NCI-H1417 (cell line): ENCODE measurements around the gene NMT1.
"Not testable (repeated sequence)": the region's sequence is repeated elsewhere in the genome, so short reads cannot be mapped to it uniquely, and the experiment has no call there.

Experiments used
- DNase-seq, 3 experiments: peaks; one replicate each; lab custom pipeline; 2025; lab: John Stamatoyannopoulos, UW

NMT1 gene

DNA sequence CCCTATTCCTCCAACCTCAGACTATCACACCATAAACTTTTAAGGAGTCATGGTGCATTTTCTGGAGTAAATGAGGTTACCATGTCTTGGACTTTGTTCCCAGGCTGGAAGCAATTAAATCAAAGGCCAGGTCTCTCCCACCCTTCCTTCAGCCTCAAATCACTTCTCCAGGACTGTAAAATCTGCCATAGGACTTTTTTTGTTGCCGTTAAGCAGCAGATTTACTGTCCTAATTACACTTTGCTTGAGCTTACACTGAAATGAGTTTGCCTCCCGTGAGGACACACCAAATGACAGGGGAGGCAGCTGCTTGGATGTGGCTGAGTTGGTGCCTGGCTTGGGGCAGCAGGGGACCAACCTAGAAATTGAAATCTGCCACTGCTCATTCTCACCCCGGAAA is 24.4 kb upstream of the NMT1 start:
- no peak for DNase-seq

DNA sequence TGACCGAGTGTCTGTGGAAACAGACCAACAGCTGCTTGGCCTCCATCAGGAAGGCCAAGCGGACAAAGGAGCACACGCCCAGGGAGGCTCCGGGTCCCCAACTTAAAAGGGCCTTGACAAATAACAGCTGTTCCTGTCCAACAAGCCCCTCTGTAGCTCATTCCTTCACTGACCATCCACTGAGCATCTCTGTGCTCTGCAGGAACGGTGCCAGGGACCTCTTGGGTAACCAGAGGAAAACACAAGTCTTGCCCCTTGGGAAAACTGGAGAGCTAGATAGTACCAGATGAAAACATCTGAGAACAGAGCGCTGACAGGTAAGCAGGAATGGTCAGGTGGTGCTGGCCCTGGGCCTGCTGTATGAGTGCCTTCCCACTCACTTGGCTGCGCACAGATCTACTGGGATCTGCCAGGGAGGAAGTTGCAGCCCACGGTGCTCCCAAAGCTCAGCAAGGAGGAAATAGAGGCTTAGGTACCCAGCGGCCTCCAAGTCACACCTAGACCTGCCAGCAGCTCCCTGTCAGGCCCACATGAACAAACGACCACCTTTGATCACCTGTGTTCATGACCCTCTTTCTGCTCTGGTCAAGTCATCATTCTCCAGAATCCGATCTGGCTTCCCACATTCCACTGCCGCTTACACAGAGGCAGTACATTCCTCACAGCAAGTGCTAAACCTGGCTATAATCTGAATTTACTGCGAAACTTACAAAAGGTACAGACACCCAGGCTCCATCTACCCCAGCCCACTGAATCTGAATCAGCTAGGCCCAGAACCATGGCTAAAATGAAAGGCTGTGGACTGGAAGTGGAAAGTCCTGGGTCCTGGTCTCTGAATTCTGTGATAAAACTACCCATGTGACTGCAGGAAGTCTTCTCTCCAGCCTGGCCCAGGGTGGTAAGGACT is 22.1 kb upstream of the NMT1 start:
- no peak for DNase-seq

DNA sequence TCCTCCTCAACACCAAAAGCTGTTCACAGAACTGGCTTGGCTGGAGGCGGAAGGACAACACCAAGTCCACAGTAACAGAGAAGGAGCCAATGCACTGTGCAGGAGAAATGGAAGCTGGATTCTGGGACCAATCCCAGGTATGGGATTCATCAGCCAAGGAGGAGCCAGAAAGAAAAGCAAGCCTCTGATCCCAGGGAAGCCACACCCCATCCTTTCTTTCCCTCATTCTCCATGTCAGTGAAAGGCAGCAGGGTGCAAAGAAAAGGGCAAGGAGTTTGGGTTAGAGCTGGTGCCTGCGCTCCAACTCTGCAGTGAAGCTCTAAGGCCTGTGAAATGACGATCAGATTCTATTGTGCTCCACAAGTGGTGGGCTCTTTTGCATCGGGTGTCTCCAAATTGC is 20.7 kb upstream of the NMT1 start:
- DNase-seq, result no peak

DNA sequence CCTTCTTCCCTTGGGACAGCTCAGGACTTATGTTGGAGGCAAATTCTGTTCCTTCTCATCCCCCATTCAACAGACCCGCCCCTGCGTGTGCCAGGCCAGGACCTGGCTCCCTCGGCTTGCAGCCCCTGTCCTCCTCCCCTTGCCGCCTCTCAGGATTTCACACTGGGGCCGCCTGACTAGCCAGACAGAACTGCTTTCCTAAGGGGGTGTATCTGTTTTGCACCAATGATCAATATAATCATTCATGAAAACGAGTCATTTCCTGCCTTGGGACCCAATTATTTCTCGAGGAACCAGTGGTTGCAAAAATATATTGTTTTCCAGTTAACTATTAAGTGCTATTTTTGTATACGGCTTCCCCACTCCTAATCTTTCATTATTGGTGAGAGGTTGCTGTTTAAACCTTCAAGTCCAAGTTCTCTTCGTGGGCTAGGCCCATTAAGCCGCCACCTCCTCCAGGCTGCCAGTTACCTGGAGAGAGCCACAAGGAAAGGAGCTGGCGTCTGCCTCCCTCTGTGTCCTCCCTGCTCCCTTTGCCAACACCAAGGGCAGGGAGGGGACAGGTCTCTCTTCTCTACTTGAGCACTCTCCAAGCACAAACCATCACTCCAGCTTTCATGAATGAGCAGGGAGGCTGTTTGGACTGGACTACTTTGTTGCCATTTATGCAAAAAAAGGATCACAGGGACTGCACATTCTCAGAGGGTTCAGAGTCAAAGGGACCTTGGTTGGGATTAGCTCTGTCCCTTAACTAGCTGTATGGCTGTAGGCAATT is 18.6 kb upstream of the NMT1 start:
- no peak for DNase-seq

DNA sequence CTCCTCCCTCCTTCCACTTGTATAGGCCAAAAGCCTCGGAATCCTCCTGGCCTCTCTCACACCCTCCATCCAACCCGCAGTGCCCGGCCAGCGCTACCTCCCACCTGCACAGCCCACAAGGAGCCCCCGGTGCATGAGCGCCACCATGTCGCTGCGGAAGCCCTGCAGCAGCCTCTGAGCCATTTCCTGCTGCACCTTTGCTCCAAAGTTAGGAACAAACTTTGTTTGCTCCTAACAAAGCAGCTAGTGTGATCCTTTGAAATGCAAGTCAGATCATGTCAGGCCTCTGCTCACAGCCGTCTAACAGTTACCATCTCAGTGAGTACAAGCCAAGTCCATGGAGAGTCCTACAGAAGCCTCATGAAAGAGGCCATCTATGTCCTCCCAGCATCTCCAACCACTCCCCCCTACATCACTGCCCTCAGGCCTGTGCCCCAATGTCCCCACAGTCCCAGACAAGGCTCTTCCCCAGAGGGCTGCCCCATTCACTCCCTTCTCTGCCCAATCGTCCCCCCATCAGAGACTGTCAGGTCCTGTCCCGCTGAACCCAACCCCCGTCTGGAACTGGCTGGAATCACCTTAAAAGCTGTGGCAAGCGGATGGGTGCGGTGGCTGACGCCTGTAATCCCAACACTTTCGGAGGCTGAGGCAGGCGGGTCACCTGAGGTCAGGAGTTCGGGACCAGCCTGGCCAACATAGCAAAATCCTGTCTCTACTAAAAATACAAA is 17.1 kb upstream of the NMT1 start:
- DNase-seq, result no peak

DNA sequence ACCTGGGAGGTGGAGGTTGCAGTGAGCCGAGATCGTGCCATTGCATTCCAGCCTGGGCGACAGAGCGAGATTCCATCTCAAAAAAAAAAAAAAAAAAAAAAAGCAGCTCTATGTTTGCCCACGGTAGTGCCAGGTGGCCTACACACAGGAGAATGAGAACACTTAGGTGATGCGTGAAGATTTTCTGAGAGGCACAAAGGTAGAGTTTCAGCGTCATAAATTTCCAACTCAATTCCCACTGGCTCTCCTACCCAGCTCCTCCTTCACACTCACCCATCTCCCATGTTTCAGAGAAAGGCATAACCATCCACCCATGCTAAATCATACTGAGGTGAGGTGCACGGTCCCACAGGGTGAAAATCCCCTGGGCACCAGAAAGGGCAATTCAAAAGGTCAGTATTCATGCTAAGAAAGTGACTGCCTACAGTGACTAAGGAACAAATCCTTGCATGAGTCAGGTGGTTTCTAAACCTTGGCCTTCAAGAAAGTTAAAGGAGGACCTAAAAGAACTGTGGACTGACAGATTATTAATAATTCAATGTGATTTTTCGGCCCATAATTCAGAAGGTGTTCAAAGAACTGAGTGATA is 14.5 kb upstream of the NMT1 start:
- DNase-seq, result peak in 1 of 3 experiments; percentile 73

DNA sequence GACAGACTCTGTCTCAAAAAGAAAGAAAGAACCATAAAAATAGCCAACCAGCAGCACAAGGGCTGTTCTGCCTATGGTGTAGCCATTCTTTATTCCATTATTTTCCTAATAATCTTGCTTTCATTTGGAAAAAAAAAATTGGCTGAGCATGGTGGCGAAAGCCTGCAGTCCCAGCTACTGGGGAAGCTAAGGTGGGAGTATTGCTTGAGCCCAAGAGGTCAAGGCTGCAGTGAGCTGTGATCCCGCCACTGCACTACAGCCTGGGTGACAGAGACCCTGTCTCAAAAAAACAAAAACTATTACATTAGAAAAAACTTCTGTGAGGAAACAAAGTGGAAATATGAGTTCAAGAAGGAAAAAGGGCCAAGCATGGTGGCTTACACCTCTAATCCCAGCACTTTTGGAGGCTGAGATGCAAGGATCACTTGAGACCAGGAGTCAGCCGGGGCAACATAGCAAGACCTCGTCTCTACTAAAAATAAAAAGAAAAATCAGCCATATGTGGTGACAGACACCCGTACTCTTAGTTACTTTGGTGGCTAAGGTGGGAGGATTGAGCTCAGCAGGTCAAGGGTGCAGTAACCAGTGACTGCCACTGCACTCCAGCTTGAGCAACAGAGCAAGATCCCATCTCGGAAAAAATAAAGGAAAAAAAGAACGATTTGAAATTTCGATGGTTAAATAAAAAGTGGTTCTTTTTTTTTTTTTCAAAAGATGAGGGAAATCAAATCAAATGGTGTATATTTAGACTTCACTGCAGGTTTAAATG is 12.1 kb upstream of the NMT1 start:
- no peak for DNase-seq

DNA sequence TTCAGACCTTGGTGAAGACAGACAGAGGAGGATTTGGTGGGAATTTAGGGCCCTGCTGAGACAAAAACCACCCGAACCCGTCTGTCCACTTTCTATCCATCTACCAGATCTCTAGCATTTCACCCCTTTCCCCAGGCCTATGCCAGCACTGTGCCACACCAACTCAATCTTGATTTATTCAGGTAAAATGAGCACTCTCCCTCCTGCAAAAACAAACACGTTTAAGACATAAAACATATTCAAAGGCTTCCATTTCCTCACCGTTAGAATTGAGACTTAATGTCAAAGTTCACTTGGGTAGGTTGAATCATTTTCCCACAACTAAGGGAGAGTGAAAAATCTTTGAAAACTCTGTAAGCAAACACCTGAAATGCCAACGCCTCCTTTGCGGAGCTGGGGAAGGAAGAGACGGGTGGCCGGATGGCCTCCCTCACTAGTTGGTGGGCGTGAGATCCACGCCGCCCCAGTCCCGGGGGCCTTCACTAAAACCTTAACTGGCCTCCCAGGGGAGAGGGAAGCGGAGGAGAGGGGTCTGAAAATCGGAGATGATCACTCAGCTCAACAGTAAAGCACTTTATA is 10.5 kb upstream of the NMT1 start:
- peak in 2 of 3 experiments; percentile 67 to 77 for DNase-seq

DNA sequence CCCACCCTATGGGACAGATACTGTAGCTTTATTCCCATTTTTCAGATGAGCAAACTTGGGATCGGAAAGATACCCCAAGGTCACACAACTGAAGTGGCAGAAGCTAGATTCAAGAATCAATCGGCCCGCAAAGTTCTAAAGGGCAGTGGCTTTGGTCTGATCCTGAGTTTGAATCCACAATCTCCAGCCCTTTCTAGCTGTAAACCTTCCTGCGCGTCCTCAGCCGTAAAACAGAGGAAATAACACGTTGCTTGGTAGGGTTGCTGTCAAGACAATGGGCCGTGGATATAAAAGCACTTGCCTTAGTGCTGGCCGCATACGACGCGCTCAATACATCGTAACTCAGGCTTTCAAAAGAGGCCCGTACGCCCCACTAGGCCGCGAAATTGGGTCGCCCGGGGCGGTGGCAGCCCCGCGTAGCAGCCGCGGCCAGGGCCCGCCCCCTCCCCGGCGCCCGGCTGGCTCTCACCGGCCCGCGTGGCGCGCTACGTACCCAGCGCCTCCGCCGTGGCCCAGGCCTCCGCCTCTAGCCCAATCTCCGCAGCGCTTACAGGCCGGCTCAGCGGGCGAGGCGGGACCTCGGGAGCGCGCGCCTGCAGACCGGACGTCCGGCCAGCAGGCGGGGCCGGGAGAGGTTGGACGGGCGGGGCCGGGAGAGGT is 9.9 kb upstream of the NMT1 start, which contains the start of gene DCAKD:
Gene DCAKD, minus strand, starts transcription at position 573 of the 660 bp plus-strand sequence. CDS start 16,747 bp downstream, outside the sequence.
- peak; percentile 93 to 96 (median 96) for DNase-seq

DNA sequence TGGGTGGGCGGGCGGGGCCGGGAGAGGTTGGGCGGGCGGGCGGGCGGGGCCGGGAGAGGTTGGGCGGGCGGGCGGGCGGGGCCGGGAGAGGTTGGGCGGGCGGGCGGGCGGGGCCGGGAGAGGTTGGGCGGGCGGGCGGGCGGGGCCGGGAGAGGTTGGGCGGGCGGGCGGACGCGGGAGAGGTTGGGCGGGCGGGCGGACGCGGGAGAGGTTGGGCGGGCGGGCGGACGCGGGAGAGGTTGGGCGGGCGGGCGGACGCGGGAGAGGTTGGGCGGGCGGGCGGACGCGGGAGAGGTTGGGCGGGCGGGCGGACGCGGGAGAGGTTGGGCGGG is 9.4 kb upstream of the NMT1 start:
- DNase-seq, result not testable (repeated sequence)

DNA sequence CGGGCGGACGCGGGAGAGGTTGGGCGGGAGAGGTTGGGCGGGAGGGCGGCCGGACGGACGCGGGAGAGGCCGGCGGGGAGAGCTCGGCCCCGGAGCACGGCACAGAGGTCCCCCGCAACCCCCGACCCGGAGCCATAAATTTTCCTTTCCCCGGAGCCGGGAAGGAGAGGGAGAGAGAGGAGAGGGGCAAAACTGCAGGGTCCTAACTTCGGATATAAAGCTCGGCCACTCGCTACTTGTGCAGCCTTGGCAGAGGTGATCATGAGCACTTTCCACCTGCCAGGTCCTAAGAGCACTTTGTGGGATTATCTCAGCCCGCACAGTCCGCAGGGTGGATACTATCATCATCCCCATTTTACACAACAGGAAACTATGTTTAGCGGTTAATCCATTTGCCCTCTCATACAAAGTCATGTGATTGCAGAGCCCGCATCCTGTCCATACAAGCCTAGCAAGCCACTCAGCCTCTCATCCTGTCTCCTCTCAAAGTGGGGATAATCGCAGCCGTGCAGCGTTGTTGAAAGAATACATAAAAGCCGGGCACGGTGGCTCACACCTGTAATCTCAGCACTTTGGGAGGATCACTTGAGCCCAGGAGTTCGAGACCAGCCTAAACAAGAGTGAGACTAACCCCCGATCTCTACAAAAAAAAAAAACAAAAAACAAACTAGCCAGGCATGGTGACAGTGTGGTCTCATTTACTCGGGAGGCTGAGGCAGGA is 8.9 kb upstream of the NMT1 start:
- DNase-seq, result peak; percentile 46 to 84 (median 75)

DNA sequence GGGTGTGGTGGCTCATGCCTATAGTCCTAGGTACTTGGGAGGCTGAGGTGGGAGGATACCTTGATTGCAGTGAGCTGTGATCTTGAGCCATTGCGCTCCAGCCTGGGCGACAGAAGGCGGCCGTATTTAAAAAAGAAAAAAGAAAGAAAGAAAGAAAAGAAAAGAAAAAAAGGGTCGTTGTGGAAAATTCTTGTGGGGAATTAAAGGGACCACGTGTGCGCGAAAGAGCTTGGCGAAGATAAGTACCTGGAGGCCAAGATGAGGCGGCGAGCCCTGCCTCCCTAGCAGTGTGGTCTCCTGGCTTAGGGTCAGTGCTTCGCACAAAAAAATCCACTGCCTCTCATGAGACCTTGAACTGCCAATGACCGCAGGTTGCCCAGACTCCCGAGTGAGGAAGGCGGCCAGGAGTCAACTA is 728 bp upstream of the NMT1 start:
- no peak for DNase-seq

DNA sequence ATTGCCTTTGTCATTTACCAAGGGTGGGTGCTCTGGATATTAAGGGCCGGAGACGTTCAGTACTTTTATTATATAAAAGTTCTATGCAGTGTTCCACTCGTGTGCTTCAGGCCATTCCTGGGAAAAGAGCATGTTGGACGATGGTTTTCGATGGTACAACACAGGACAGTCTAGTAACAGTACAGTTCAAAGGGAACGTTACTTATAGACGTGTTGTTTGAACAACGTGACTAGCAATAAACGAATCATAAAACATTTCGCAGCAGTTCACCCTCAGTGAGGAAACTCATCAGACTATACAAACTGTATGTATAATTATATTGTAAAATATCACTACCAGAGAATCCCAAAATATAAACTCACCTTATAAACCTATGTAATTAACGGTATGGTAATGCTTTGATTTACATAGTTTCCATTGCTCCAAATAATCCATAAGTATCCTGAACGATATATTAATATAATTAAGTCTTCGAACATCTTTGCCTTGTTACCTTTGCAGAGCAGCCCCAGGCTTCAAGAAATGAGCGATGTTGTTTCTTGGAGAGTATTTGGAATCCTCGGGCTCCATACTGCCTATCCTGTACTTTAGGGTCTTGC is 589 bp downstream of the NMT1 start:
- DNase-seq, result no peak

DNA sequence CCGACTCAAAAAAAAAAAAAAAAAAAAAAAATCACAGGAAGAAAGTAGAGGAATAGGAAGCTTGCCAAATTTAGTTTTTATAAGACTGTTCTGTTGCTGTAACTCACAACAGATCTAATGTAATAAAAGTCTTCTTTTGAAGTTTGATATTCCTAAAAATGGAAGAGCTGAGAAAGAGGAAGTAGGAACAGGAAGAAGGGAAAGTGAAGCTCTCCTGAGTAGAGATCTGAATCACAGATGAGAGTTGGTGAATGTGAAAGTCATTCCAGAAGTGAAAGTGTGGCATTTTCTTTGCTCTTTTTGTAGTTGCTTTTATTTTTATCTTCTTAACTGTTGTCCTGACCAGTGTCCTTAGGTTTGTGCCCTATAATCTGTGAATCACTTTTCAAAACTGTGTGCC is 2.1 kb downstream of the NMT1 start:
- DNase-seq, result no peak

DNA sequence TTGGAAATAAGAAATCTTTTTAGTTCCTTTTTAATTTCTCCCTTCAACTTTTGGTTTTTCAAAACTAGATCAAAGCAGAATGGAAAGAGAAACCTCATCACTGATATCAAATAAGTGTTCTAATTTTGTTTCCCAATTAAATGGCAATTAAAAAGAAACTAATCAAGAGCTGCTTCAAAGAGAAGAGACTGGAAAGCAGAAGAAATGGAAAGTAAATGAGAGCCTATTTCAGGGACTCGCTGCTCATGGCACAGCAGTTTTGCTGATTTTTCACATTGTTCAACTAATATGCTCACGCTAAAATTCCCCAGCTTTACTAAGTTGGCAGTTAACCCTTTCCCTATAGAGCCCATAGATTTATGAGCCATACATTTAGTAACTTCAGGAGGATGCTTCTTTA is 6.5 kb downstream of the NMT1 start:
- DNase-seq, result no peak

DNA sequence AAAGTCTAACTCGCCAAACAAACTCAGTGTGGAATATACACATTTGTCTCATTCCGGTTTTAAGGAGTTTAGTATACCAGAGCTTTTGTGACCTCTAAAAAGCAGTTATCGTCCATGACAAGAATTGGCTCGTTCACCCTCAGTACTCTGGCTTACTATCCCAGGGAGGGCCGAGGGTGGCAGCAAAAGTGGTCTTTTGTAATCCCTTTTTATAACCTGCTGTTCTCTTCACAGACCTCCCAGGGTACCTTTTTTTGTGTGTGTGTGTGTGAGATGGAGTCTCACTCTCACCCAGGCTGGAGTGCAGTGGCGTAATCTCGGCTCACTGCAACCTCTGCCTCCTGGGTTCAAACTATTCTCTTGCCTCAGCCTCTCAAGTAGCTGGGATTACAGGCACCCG is 8.9 kb downstream of the NMT1 start:
- DNase-seq, result no peak

DNA sequence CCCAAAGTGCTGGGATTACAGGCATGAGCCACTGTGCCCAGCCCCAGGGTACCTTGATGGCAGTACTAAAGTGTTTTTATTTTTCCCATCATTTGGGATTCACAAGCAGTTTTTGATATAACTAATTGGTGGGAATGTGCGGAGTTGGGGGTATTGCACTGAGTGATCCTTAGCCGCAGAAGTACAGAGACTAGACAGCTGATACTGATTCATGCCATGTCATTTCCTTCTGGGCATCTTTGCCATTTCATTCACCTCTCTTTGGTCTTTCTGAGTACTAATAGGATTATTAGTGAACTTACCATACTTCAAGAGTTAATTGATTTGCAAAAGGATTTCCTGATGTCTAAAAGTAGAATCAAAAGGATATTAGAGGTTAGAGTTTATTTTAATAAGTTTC is 9.7 kb downstream of the NMT1 start:
- DNase-seq, result no peak

DNA sequence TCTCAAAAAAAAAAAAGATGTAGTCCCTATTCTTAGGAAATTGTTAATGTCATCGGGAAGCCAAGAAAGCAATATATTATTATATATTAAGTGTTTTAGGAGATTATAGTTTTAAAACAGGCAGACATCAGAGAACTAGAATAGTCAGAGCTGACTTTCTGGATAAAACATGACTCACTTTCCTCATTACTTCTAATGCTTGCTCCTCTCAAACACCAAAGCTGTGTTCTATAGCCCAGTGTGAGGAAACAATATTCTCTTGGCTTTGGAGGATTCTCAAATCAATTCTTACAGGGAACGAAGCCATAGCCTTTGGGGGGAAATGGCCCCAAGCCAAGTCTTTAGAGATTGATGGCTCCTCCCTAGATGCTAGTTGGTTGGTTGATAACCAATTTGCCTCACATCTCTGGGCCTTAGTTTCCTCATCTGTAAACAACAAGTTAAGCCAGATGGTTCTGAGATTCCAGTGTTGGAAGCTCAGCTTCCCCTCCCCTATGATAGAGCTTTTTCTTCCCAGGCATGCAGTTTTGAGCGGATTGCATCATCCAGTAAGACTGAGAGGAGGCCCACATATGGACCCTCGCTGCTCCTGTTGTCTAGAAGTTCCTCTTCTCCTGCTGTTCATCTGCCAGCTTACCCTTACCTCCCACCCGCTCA is 12.4 kb downstream of the NMT1 start:
- DNase-seq, result no peak

DNA sequence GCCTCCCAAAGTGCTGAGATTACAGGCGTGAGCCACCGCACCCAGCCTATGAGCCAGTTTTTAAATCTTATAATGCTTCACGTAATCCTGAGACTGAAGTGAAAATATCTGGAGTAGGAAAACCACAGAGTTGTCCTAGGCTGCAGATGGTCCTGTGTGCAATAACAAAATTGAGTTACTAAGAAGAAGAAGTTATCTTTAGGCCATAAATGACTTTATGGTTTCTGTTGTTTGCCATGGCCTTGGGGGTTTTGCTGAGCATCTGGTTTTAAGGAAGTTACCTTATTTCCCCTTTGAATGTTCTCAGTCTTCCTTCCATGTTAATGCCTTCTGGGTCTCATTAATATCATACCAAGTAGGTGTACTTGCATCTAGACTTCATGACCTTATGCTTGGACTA is 16.5 kb downstream of the NMT1 start:
- no peak for DNase-seq
